Sciatic nerve (tissue), 2 donors: Measurements from ENCODE around the gene FAM110D. TPM values are rescaled to one million over a fixed set of nuclear protein-coding genes. Genes with fewer than 3 reads are reported as not detected.

Experiments used
- ATAC-seq: fragments of 200-7000 bp; cut with Tn5 transposase; one replicate; pipeline ENCODE4 v1.9.1; 2020; ENCODE audit warnings: mild to moderate bottlenecking, moderate library complexity
- DNase-seq: peaks from one replicate; pipeline ENCODE4 v3.0.0-alpha.2; 2020; ENCODE audit warnings: low spot score
- intact Hi-C: fragments of 100-400 bp; cut with DNase I; formaldehyde crosslinking; loops from one replicate; pipeline ENCODE4 v1.14.2; 2022
- total RNA-seq: library from RNA; stranded (reverse); fragmentation: NEBNext Ultra II Directional; extraction: Animal tissue kit (Norgen Biotek cat#: 25700); gene quantifications from one replicate; pipeline ENCODE4 v1.2.1, GENCODE V29; 2021
- donor health status: DM: no; HTN: no; CAD: no.
- donor health status: DM: no; HTN: no; CAD: no.

The FAM110D gene
- total RNA-seq, 1 donor from 2014 or later, result 11.8 TPM

DNA sequence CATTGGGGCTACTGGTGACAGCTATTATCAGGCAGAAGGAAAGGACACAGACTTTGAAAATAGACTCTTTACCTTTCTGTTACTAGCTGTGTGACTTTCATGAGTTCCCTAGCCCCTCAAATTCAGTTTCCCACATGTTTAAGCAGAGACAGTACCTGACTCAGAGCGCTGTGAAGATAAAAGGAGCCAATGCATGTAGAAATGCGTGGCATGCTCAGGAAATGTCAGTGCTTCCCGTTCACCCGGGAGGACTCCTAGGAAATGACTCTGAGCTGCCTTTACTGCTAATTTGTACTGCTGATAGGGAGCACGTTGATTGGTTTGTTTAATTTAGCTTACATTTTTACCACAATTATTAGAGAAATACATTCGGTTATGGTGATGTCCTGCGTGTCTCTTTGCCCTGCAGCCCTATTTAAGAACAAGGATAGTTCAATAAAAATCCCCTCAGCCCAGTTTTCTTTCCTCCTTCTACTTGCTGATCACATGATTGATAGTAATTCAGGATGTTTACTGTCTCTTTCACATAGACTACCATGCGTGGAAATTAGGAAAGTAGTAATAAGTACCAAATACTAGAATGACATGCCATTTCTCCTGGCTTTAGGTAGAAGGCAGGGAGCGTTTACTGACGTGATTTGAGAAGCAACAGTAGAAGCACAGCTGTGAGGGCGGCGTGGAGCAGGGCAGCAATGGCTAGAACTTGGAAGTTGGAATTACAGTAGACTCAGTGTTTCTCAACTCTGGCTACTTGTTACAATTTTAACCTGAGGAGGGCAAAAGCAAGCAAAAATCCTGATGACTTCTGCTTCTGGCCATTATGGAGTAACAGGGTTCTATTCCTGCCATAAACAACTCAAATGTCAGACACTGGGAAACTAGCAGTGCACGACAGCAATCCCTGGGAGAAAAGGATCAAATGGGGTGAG lies 31.4 kb upstream of the FAM110D start:
- ATAC-seq (no peak), DNase-seq (no peak)
- intact Hi-C loops, result no loop called here

- ATAC-seq (no peak), DNase-seq (no peak)
- intact Hi-C loops, result no loop called here
Measured at GRCh38 chr1:26129778-26130177, 29.1 kb upstream of the FAM110D start.

DNA sequence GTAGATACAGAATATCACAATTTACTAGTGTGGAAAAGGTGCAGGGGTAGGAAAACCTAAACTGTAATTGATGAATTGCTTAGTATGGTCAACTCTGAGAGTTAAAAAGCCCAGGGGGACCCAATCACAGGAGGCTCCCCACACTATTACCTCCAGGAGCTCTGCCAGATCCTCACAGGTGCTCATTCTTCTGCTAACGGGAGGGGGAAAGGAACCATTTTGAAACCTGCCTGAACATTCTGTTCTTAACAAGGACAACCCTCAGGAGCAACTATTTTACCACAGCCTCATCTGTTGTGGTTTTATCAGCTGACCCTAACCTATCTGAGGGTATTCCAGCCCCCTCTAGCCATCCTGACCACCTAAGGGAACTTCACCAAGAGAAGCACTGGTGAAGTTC lies 28.2 kb upstream of the FAM110D start:
- ATAC-seq (no peak), DNase-seq (no peak)
- intact Hi-C loops, result no loop called here

GRCh38 chr1:26132128-26132833 lies 26.6 kb upstream of the FAM110D start:
- ATAC-seq (no peak), DNase-seq (no peak)
- intact Hi-C loops, result no loop called here

DNA sequence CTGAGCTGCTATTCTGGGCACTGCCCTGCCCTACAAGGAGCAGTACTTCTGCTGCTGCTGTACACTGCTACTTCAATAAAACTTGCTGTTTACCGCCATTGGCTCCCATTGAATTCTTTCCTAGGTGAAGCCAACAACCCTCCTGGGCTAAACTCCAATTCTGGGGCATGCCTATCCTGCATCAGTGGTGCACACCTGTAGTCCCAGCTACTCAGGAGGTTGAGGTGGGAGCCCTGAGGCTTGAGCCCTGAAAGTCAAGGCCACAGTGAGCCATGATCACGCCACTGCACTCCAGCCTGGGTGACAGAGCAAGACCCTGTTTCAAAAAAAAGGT lies 26.1 kb upstream of the FAM110D start:
- ATAC-seq, result no peak
- intact Hi-C loops, result no loop called here
- no peak for DNase-seq

- intact Hi-C loops, result no loop called here
- no peak for DNase-seq
- ATAC-seq, result no peak
Measured at GRCh38 chr1:26134466-26134865, 24.4 kb upstream of the FAM110D start.

- DNase-seq (no peak), ATAC-seq (no peak)
- intact Hi-C loops, result no loop called here
Measured at GRCh38 chr1:26138974-26139558, 19.8 kb upstream of the FAM110D start.

GRCh38 chr1:26142159-26142558 lies 16.7 kb upstream of the FAM110D start:
- DNase-seq (no peak), ATAC-seq (no peak)
- intact Hi-C loops, result no loop called here

- ATAC-seq (peak; percentile 91), DNase-seq (peak; percentile 84)
- intact Hi-C loops, result loop anchor here (5.0 kb wide), 1 partner anchor 38 kb away; no protein-coding TSS in a partner anchor
Measured at GRCh38 chr1:26145041-26145959, 13.6 kb upstream of the FAM110D start.

- intact Hi-C loops, result loop anchor here (5.0 kb wide), 1 partner anchor 39 kb away; no protein-coding TSS in a partner anchor
- DNase-seq (no peak), ATAC-seq (no peak)
Measured at GRCh38 chr1:26145960-26146294, 13.0 kb upstream of the FAM110D start.

GRCh38 chr1:26148887-26149286 lies 10.0 kb upstream of the FAM110D start:
- intact Hi-C loops, result loop anchor here (5.0 kb wide), 1 partner anchor 42 kb away; no protein-coding TSS in a partner anchor
- DNase-seq (no peak), ATAC-seq (no peak)

DNA sequence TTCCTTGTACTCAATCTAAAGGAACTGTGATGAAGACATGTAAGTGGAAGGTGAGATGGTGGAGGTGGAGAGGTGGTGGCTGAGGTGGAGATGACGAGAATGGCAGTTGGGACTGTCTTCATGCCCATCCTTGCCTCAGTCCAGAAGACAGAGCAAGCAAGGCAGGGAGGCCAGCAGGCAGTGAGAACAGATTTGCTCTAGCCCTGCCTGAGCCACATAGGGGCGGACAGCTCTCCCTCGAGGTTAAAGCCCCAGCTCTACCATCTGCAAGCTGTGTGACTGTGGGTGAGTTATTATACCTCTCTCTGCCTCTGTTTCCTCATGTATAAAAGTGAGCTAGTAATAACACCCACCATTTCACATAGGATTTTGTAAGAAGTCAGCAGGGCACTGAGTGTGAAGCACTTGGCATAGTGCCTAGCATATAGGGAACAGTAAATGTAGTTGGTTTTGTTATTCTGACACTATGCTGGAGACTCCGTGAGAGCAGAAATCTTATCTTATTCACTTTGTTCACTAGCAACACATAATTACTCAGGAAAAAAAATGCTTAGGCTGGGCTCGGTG lies 4.8 kb upstream of the FAM110D start:
- DNase-seq (peak; percentile 30), ATAC-seq (no peak)
- intact Hi-C loops, result loop anchor here (5.0 kb wide), 1 partner anchor 117 kb away; no protein-coding TSS in a partner anchor

DNA sequence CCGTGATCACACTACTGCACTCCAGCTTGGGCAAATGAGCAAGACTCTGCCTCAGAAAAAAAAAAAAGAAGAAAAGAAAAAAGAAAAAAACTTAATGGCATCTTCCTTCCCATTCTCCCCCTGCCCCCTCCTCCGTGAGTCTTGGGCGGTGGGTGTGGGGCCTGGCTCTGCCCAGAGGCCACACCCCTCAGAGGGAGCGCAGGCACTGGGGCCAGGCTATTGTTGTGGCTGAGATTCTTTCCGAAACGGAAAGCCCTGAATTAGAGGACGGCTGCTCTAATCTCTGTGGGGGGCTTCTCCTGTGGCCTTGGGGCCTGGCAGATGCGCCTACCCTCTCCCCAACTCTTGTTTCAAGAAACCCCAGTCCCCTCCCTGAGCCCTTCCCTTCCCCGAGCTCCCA lies 4.1 kb upstream of the FAM110D start:
- ATAC-seq (no peak), DNase-seq (peak; percentile 47)
- intact Hi-C loops, result loop anchor here (5.0 kb wide), 1 partner anchor 117 kb away; no protein-coding TSS in a partner anchor

- DNase-seq (peak; percentile 51), ATAC-seq (no peak)
- intact Hi-C loops, result no loop called here
Measured at GRCh38 chr1:26155370-26156284, 3.3 kb upstream of the FAM110D start.

DNA sequence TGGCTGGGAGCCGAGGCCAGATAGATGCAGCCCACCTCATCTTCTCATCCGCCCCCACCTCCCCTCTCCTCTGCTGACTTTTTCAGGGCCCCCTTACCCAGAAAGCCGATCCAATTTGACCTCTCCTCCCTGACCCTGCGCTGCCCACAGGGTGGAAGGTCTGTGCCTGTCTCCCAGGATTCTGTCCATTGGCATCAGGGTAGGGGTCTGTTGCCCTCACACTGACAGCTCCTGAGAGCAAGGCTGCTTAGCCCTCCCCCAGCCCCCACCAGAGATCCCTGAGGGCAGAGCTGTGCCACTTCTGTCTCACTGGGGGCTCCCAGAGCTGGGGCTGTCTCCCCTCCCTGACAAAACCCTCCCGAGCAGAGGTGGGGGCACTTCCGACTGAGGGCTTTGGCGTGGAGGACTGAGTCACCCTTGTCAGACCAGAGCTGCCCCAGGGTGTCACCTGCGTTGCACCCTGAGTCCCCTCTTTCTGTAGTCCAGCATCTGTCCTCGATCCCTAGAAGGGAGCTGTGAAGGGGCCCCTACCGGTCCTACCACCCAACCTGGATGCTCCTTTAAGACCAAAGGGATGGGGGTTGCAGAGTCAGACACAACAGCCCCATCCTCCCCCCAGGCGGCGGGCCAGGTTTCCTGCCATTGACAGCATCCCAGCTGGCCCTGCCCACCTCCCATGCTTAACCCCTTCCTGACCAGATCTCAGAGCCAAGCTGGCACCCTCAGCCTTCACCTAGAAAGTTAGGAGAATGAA lies 2.4 kb upstream of the FAM110D start:
- no peak for ATAC-seq
- intact Hi-C loops, result no loop called here
- peak; percentile 58 for DNase-seq

DNA sequence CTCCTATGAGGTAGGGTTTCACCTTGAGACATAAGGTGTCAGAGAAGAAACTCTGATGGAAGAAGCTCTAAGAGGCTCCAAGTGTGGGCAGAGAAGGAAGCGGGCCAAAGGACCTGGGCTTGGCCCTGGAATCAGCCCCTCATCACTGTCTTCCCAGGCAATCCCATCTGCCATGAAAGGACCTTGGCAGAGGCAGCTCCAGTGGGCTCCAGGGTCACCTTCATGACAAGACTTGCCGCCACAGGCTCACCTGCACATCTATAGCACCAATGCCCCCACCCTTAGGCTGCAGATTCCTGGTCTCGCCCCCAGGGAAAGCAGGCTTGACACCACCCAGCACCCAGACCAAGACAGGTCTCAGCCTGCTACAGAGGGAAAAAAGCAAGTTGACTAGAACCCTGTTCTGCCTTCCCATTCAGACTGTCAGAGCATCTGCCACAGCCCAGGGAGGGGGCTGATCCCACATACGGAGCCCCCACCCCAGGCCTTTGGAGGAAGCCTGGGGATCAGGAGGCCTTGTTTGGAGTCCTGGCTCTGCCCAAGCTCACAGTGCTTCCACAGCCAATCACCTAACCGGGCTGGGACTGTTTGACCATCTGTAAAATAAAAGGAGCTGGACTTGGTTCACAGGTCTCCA lies 490 bp upstream of the FAM110D start:
- intact Hi-C loops, result no loop called here
- ATAC-seq, result no peak
- DNase-seq, result peak; percentile 17

GRCh38 chr1:26159743-26160039 lies 812 bp downstream of the FAM110D start:
- no peak for ATAC-seq
- intact Hi-C loops, result no loop called here
- DNase-seq, result no peak
